H1 (cell line): Measurements from ENCODE around the gene TSHB. TPM values are rescaled to one million over a fixed set of nuclear protein-coding genes. Genes with fewer than 3 reads are reported as not detected.

Experiments used
- BRCA1 ChIP-seq: IDR thresholded peaks from 2 replicates; pipeline ENCODE4 v1.6.1; 2012; ENCODE audit warnings: low read depth, low read length, improper control_type of control experiment
- GTF2F1 ChIP-seq: IDR thresholded peaks from 2 replicates; pipeline ENCODE4 v1.6.1; 2012; ENCODE audit warnings: low read depth, low read length, improper control_type of control experiment, borderline replicate concordance
- MAFK ChIP-seq: IDR thresholded peaks from 2 replicates; pipeline ENCODE4 v1.6.1; 2012; ENCODE audit warnings: low read depth, mild to moderate bottlenecking, improper control_type of control experiment, low read length
- polyA plus RNA-seq, 7 experiments: library from polyadenylated mRNA; depleted of rRNA in 3 of 7; stranded (reverse) in 5 of 7; unstranded in 2 of 7; fragments of >200 nt in 5 of 7; fragments of 200-250 nt in 2 of 7; gene quantifications; 1 replicate in 5 of 7; 2 replicates in 1 of 7; 4 replicates in 1 of 7; pipeline versions ENCODE4 v1.2.1 to v1.2.3, GENCODE V29; 2011 to 2013; ENCODE audit warnings: missing spikeins in 2 of 7, mixed read lengths in 2 of 7
- total RNA-seq: library from RNA; stranded (reverse); fragmentation: NEBNext Ultra II Directional; extraction: Animal tissue kit (Norgen Biotek cat#: 25700); gene quantifications from 2 replicates; pipeline ENCODE4 v1.2.1, GENCODE V29; 2021

Gene TSHB
- total and polyA plus RNA-seq, 2 of the 8 experiments (the other 6 are each of a cell fraction or from before 2014, with no cell fraction given): not detected

GRCh38 chr1:115060501-115060900 lies 30.9 kb downstream of the TSHB start (continued):
- TF ChIP-seq GTF2F1 (no peak), MAFK (no peak), BRCA1 (no peak)
